K562 (cell line): ENCODE measurements around the gene MRPL40. TPM values are rescaled to one million over a fixed set of nuclear protein-coding genes. Genes with fewer than 3 reads are reported as not detected.

Experiments
- ARNT ChIP-seq, 2 experiments: fragments of 450-650 bp; IDR thresholded peaks; 2 replicates each; pipeline ENCODE4 v1.6.1; 2016; ENCODE audit warnings: mild to moderate bottlenecking in 1 of 2
- BDP1 ChIP-seq: IDR thresholded peaks from 3 replicates; pipeline ENCODE4 v1.6.1; 2011; ENCODE audit not compliant: insufficient read length, insufficient read depth
- FOXA3 ChIP-seq, 2 experiments: fragments of 450-650 bp in 1 of 2; sonication (generic) in 1 of 2; formaldehyde crosslinking; IDR thresholded peaks in 1 of 2; conservative IDR thresholded peaks in 1 of 2; 2 replicates each; pipeline versions ENCODE4 v1.4.0 to v1.8.0; 2020 to 2022; ENCODE audit warnings: mild to moderate bottlenecking in 2 of 2, missing genetic modification reagents in 1 of 2
- FOXK2 ChIP-seq, 2 experiments: fragments of 450-650 bp; IDR thresholded peaks in 1 of 2; conservative IDR thresholded peaks in 1 of 2; 2 replicates each; pipeline ENCODE4 v1.6.1; 2016; ENCODE audit warnings: low read depth in 2 of 2, mild to moderate bottlenecking in 1 of 2
- GABPA ChIP-seq: fragments of 200-800 bp; sonication (Bioruptor generic); conservative IDR thresholded peaks from 2 replicates; pipeline ENCODE4 v1.6.1; 2016; ENCODE audit warnings: low read depth, missing genetic modification characterization, missing compliant biosample characterization
- HDAC1 ChIP-seq, 2 experiments: fragments of 450-650 bp; IDR thresholded peaks; 2 replicates each; pipeline ENCODE4 v1.6.1; 2016 to 2017; ENCODE audit warnings: inconsistent platforms in 1 of 2, mild to moderate bottlenecking in 1 of 2, moderate library complexity in 1 of 2
- HEY1 ChIP-seq: fragments of 250-450 bp; sonication (Bioruptor Pico); IDR thresholded peaks from 2 replicates; pipeline ENCODE4 v1.5.0; 2020; ENCODE audit warnings: mild to moderate bottlenecking, moderate library complexity, borderline replicate concordance
- KDM2B ChIP-seq: fragments of 250-450 bp; sonication (Bioruptor Pico); IDR thresholded peaks from 2 replicates; pipeline ENCODE4 v1.8.0; 2021; ENCODE audit warnings: mild to moderate bottlenecking, moderate library complexity
- LARP7 ChIP-seq: fragments of 450-650 bp; IDR thresholded peaks from 2 replicates; pipeline ENCODE4 v1.6.1; 2016
- MCM3 ChIP-seq: fragments of 450-650 bp; IDR thresholded peaks from 2 replicates; pipeline ENCODE4 v1.6.1; 2016
- NBN ChIP-seq: fragments of 450-650 bp; IDR thresholded peaks from 2 replicates; pipeline ENCODE4 v1.6.1; 2016; ENCODE audit warnings: low read depth, mild to moderate bottlenecking
- NR2C1 ChIP-seq, 2 experiments: fragments of 450-650 bp; IDR thresholded peaks; 2 replicates each; pipeline ENCODE4 v1.6.1; 2017; ENCODE audit warnings: mild to moderate bottlenecking in 2 of 2, antibody characterized with exemption in 1 of 2, inconsistent platforms in 1 of 2, missing compliant biosample characterization in 1 of 2, missing genetic modification characterization in 1 of 2
- PHF8 ChIP-seq: fragments of 200-600 bp; sonication (generic); IDR thresholded peaks from 2 replicates; pipeline ENCODE4 v1.6.1; 2012; ENCODE audit warnings: mixed run types, mild to moderate bottlenecking, inconsistent platforms, low read length, moderate library complexity, borderline replicate concordance
- PRMT5 ChIP-seq: sonication (generic); formaldehyde crosslinking; IDR thresholded peaks from 2 replicates; pipeline ENCODE4 v1.5.0; 2020; ENCODE audit warnings: missing genetic modification reagents
- SMARCE1 ChIP-seq: fragments of 450-650 bp; IDR thresholded peaks from 2 replicates; pipeline ENCODE4 v1.7.1; 2016; ENCODE audit warnings: mild to moderate bottlenecking
- SNRNP70 ChIP-seq: fragments of 200-400 bp; formaldehyde crosslinking; optimal IDR thresholded peaks from 2 replicates; pipeline ENCODE3; 2017; ENCODE audit warnings: low read depth, low read length
- TEAD4 ChIP-seq, 2 experiments: sonication (generic) in 1 of 2; formaldehyde crosslinking in 1 of 2; IDR thresholded peaks; 2 replicates each; pipeline versions ENCODE4 v1.6.1 to v1.8.0; 2012 to 2022; ENCODE audit warnings: borderline replicate concordance in 1 of 2, inconsistent platforms in 1 of 2, low read length in 1 of 2, mild to moderate bottlenecking in 1 of 2, missing genetic modification reagents in 1 of 2
- ZBTB2 ChIP-seq: fragments of 450-650 bp; IDR thresholded peaks from 2 replicates; pipeline ENCODE4 v1.6.1; 2016; ENCODE audit warnings: antibody characterized with exemption
- ZNF23 ChIP-seq: fragments of 250-450 bp; sonication (Bioruptor Pico); IDR thresholded peaks from 2 replicates; pipeline ENCODE4 v1.4.0; 2020; ENCODE audit warnings: mild to moderate bottlenecking
- ZNF41 ChIP-seq: fragments of 250-450 bp; sonication (Bioruptor Pico); conservative IDR thresholded peaks from 2 replicates; pipeline ENCODE4 v1.4.0; 2020; ENCODE audit warnings: mild to moderate bottlenecking
- polyA plus RNA-seq, 8 experiments: library from polyadenylated mRNA; depleted of rRNA in 4 of 8; stranded (reverse) in 5 of 8; unstranded in 3 of 8; fragments of >200 nt; fragmentation: Nextera tagmentation in 2 of 8; fragmentation: Illumina TruSeq in 1 of 8; extraction: Ambion mirVana in 2 of 8; extraction: Trizol in 1 of 8; gene quantifications; 2 replicates each; pipeline versions ENCODE4 v1.2.1 to v1.2.3, GENCODE V29; 2011 to 2014; ENCODE audit warnings: inconsistent platforms in 1 of 8, missing spikeins in 1 of 8
- total RNA-seq, 7 experiments: library from RNA; depleted of rRNA in 6 of 7; stranded (reverse); fragments of >200 nt in 6 of 7; fragmentation: Illumina TruSeq in 2 of 7; extraction: Trizol in 2 of 7; gene quantifications; 2 replicates each; pipeline versions ENCODE4 v1.2.1 to v1.2.3, GENCODE V29; 2011 to 2021; ENCODE audit warnings: low replicate concordance in 1 of 7
- TF ChIP-seq, protein P1 (sequence below): fragments of 450-650 bp; formaldehyde crosslinking; IDR thresholded peaks from 2 replicates; pipeline ENCODE4 v1.4.0; 2022; ENCODE audit warnings: mild to moderate bottlenecking, moderate library complexity
- TF ChIP-seq, protein P2 (sequence below): fragments of 450-650 bp; formaldehyde crosslinking; IDR thresholded peaks from 2 replicates; pipeline ENCODE4 v1.4.0; 2020; ENCODE audit warnings: mild to moderate bottlenecking, moderate library complexity

MRPL40 gene
- total and polyA plus RNA-seq, 9 of the 15 experiments (the other 6 are each of a cell fraction or from before 2014, with no cell fraction given) = 132 to 652 (median 208) TPM

DNA sequence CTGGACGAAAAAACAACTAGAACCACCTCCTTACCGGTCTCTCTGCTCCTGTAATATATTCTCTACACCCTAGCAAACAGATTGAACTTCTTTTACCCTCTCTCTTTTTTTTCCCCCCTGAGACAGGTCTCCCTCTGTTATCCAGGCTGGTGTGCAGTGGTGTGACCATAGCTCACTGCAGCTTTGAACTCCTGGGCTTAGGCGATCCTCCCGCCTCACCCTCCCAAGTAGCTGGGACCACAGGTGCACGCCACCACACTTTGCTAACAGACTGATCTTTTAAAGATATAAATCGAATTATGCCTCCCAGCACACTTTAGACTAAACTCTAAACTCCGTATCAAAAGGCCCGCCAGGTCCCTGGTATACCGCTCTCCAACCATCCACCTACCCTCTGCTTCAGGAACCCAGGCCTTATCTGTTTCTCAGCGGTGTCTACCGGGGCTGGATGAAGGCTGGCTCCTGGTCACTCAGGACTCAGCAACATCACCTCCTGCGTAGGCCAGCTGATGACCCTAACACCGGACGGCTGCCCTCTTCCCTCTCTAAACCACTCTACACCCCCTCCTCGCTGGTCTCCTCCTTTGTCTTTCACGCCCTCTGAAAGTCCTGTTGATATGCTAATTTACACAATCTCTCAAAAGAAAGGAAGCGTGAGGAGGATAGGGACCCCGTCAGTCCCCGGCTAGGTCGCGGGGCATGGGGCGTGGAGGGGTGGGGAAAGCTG, 14.4 kb downstream of the MRPL40 start (continued):
- peak; percentile 33; the same call in 1 of the 2 replicates for TF ChIP-seq ZBTB2
- peak; percentile 74; the same call in 1 of the 2 replicates for TF ChIP-seq NBN
- TF ChIP-seq FOXA3 (CRISPR knock-in tag; conservative IDR thresholded peaks at IDR 0.05 in 1 of 2, IDR thresholded peaks at IDR 0.05 in 1 of 2) = peak in 1 of 2 experiments; percentile 7; a peak in 1 of 4 replicates
- TF ChIP-seq, protein P1, sequence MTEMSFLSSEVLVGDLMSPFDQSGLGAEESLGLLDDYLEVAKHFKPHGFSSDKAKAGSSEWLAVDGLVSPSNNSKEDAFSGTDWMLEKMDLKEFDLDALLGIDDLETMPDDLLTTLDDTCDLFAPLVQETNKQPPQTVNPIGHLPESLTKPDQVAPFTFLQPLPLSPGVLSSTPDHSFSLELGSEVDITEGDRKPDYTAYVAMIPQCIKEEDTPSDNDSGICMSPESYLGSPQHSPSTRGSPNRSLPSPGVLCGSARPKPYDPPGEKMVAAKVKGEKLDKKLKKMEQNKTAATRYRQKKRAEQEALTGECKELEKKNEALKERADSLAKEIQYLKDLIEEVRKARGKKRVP = 0 out of 2 replicates have a peak, but pooled peaks have one; percentile 37
- peak in 1 of 2 experiments; percentile 77; a peak in 1 of 4 replicates for TF ChIP-seq ARNT (IDR thresholded peaks at IDR 0.05)
- no peak for TF ChIP-seq NR2C1 (IDR thresholded peaks at IDR 0.05)
- 0 out of 2 replicates have a peak, but pooled peaks have one; percentile 20 for TF ChIP-seq NR2C1 (tag; IDR thresholded peaks at IDR 0.05)
- peak; percentile 92 for TF ChIP-seq LARP7
- TF ChIP-seq GABPA (tag) = no peak
- peak in 1 of 2 experiments; percentile 87; a peak in 1 of 4 replicates for TF ChIP-seq HDAC1 (IDR thresholded peaks at IDR 0.05)
- TF ChIP-seq PHF8 = no peak
- no peak for TF ChIP-seq MCM3
- peak; percentile 38 for TF ChIP-seq TEAD4 (IDR thresholded peaks at IDR 0.05; ENCODE audit: low read length)
- no peak for TF ChIP-seq TEAD4 (CRISPR knock-in tag; IDR thresholded peaks at IDR 0.05; ENCODE audit: borderline replicate concordance)
- TF ChIP-seq KDM2B = 0 out of 2 replicates have a peak, but pooled peaks have one; percentile 44
- TF ChIP-seq HEY1 (CRISPR knock-in tag) = 0 out of 2 replicates have a peak, but pooled peaks have one; percentile 24
- 0 out of 2 replicates have a peak, but pooled peaks have one; percentile 53 for TF ChIP-seq PRMT5 (CRISPR knock-in tag)
- TF ChIP-seq ZNF23 (CRISPR knock-in tag) = no peak
- TF ChIP-seq, protein P2, sequence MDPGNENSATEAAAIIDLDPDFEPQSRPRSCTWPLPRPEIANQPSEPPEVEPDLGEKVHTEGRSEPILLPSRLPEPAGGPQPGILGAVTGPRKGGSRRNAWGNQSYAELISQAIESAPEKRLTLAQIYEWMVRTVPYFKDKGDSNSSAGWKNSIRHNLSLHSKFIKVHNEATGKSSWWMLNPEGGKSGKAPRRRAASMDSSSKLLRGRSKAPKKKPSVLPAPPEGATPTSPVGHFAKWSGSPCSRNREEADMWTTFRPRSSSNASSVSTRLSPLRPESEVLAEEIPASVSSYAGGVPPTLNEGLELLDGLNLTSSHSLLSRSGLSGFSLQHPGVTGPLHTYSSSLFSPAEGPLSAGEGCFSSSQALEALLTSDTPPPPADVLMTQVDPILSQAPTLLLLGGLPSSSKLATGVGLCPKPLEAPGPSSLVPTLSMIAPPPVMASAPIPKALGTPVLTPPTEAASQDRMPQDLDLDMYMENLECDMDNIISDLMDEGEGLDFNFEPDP = peak; percentile 33; the same call in 1 of the 2 replicates
- TF ChIP-seq BDP1 = no peak
- TF ChIP-seq SNRNP70 = peak; percentile 71
- TF ChIP-seq FOXK2 (conservative IDR thresholded peaks at IDR 0.05 in 1 of 2, IDR thresholded peaks at IDR 0.05 in 1 of 2; ENCODE audit: low read depth in 2 of 2) = peak; percentile 47 to 62; a peak in 1 of 4 replicates
- peak; percentile 63; the same call in 1 of the 2 replicates for TF ChIP-seq ZNF41 (CRISPR knock-in tag)
- peak; percentile 73 for TF ChIP-seq SMARCE1
